GM21447 (cell line): Measurements from ENCODE around the gene ACSM6.
A peak's percentile ranks its signal among the peaks of the same experiment; 100 is the strongest.
"Not testable (repeated sequence)": the region's sequence is repeated elsewhere in the genome, so short reads cannot be mapped to it uniquely, and the experiment has no call there.

Experiments used
- ATAC-seq: cut with Tn5 transposase; IDR thresholded peaks from one replicate; pipeline ENCODE4 v1.9.1; 2021; ENCODE audit not compliant: unreplicated experiment

Gene ACSM6

GRCh38 chr10:95214793-95215192 lies 20.8 kb downstream of the ACSM6 start:
- ATAC-seq, result peak; percentile 91

GRCh38 chr10:95217476-95217875 lies 23.4 kb downstream of the ACSM6 start:
- ATAC-seq, result no peak

- ATAC-seq, result no peak
Observed at GRCh38 chr10:95220539-95220938, 26.5 kb downstream of the ACSM6 start.

GRCh38 chr10:95221124-95221523 lies 27.1 kb downstream of the ACSM6 start:
- no peak for ATAC-seq

GRCh38 chr10:95225136-95225535 lies 31.1 kb downstream of the ACSM6 start:
- no peak for ATAC-seq

- not testable (repeated sequence) for ATAC-seq
Observed at GRCh38 chr10:95228934-95229723, 35.1 kb downstream of the ACSM6 start.

- no peak for ATAC-seq
Observed at GRCh38 chr10:95229724-95230627, 35.9 kb downstream of the ACSM6 start.

- not testable (repeated sequence) for ATAC-seq
Observed at GRCh38 chr10:95230677-95231586, 36.9 kb downstream of the ACSM6 start.

GRCh38 chr10:95233377-95234034 lies 39.5 kb downstream of the ACSM6 start:
- ATAC-seq, result no peak

GRCh38 chr10:95234951-95235350 lies 40.9 kb downstream of the ACSM6 start:
- no peak for ATAC-seq

- ATAC-seq, result no peak
Observed at GRCh38 chr10:95235676-95236067, 41.6 kb downstream of the ACSM6 start.

- ATAC-seq, result peak; percentile 98
Observed at GRCh38 chr10:95236068-95236903, 42.2 kb downstream of the ACSM6 start.

GRCh38 chr10:95237376-95238170 lies 43.5 kb downstream of the ACSM6 start:
- ATAC-seq, result no peak

GRCh38 chr10:95240096-95240495 lies 46.1 kb downstream of the ACSM6 start:
- not testable (repeated sequence) for ATAC-seq

GRCh38 chr10:95240811-95241210 lies 46.8 kb downstream of the ACSM6 start:
- no peak for ATAC-seq

- ATAC-seq, result no peak
Observed at GRCh38 chr10:95241533-95241932, 47.5 kb downstream of the ACSM6 start.

GRCh38 chr10:95242581-95243317 lies 48.7 kb downstream of the ACSM6 start:
- ATAC-seq, result no peak

- ATAC-seq, result no peak
Observed at GRCh38 chr10:95243318-95243617, 49.2 kb downstream of the ACSM6 start.
